K562 (cell line): ENCODE results near the gene XBP1. TPM values are rescaled to one million over a fixed set of nuclear protein-coding genes. Genes with fewer than 3 reads are reported as not detected.

Source experiments
- ATF2 ChIP-seq: sonication (generic); formaldehyde crosslinking; IDR thresholded peaks from 2 replicates; pipeline ENCODE4 v1.8.1; 2022; ENCODE audit warnings: missing genetic modification reagents
- CBX1 ChIP-seq: sonication (generic); IDR thresholded peaks from 2 replicates; pipeline ENCODE4 v1.6.1; 2016; ENCODE audit warnings: antibody characterized with exemption, low read depth, mild to moderate bottlenecking
- CUX1 ChIP-seq: fragments of 200-800 bp; sonication (Bioruptor generic); IDR thresholded peaks from 2 replicates; pipeline ENCODE4 v1.6.1; 2016; ENCODE audit warnings: missing genetic modification characterization, missing compliant biosample characterization
- DMBX1 ChIP-seq: fragments of 250-450 bp; sonication (Bioruptor Pico); IDR thresholded peaks from 2 replicates; pipeline ENCODE4 v1.8.0; 2022; ENCODE audit warnings: inconsistent platforms, mild to moderate bottlenecking, moderate library complexity, borderline replicate concordance
- HDAC1 ChIP-seq, 2 experiments: fragments of 450-650 bp; IDR thresholded peaks; 2 replicates each; pipeline ENCODE4 v1.6.1; 2016 to 2017; ENCODE audit warnings: inconsistent platforms in 1 of 2, mild to moderate bottlenecking in 1 of 2, moderate library complexity in 1 of 2
- JUN ChIP-seq, 2 experiments: sonication (generic) in 1 of 2; formaldehyde crosslinking in 1 of 2; IDR thresholded peaks; 2 replicates each; pipeline versions ENCODE4 v1.6.1 to v1.8.0; 2012 to 2022; ENCODE audit warnings: borderline replicate concordance in 2 of 2, mild to moderate bottlenecking in 2 of 2, improper control_type of control experiment in 1 of 2, low read depth in 1 of 2, low read length in 1 of 2, missing genetic modification reagents in 1 of 2
- JUND ChIP-seq, 2 experiments: IDR thresholded peaks; 2 replicates in 1 of 2; 3 replicates in 1 of 2; pipeline ENCODE4 v1.6.1; 2011; ENCODE audit warnings: borderline replicate concordance in 2 of 2, low read depth in 2 of 2, low read length in 2 of 2, improper control_type of control experiment in 1 of 2, missing biosample characterization in 1 of 2, missing genetic modification characterization in 1 of 2, missing genetic modification reagents in 1 of 2
- KDM5B ChIP-seq: fragments of 200-600 bp; sonication (generic); IDR thresholded peaks from 2 replicates; pipeline ENCODE4 v1.6.1; 2012; ENCODE audit warnings: low read depth, mild to moderate bottlenecking, moderate library complexity, low read length, control low read depth, inconsistent platforms; ENCODE audit not compliant: insufficient replicate concordance
- L3MBTL2 ChIP-seq: fragments of 450-650 bp; IDR thresholded peaks from 2 replicates; pipeline ENCODE4 v1.6.1; 2016; ENCODE audit warnings: mild to moderate bottlenecking, moderate library complexity
- MTA3 ChIP-seq: fragments of 450-650 bp; formaldehyde crosslinking; IDR thresholded peaks from 2 replicates; pipeline ENCODE4 v1.6.1; 2017; ENCODE audit warnings: mild to moderate bottlenecking, borderline replicate concordance
- NELFE ChIP-seq: IDR thresholded peaks from 2 replicates; pipeline ENCODE4 v1.6.1; 2011; ENCODE audit warnings: mild to moderate bottlenecking; ENCODE audit not compliant: insufficient read depth, insufficient read length
- PCBP2 ChIP-seq: fragments of 200-400 bp; formaldehyde crosslinking; IDR thresholded peaks from 2 replicates; pipeline ENCODE4 v1.6.1; 2018; ENCODE audit warnings: low read length, low read depth, mild to moderate bottlenecking, moderate library complexity; ENCODE audit not compliant: poor library complexity, severe bottlenecking
- POLR3A ChIP-seq: IDR thresholded peaks from 2 replicates; pipeline ENCODE4 v1.6.1; 2011; ENCODE audit warnings: borderline replicate concordance, mild to moderate bottlenecking, moderate library complexity; ENCODE audit not compliant: insufficient read length, insufficient read depth; ENCODE audit errors: extremely low read depth
- RBFOX2 ChIP-seq: fragments of 200-400 bp; formaldehyde crosslinking; IDR thresholded peaks from 2 replicates; pipeline ENCODE4 v1.6.1; 2017; ENCODE audit warnings: low read depth, mild to moderate bottlenecking, low read length, moderate library complexity
- VEZF1 ChIP-seq: fragments of 200-800 bp; sonication (Bioruptor generic); IDR thresholded peaks from 2 replicates; pipeline ENCODE4 v1.6.1; 2017; ENCODE audit warnings: missing genetic modification characterization, missing compliant biosample characterization
- ZFP36 ChIP-seq: fragments of 150-350 bp; IDR thresholded peaks from 2 replicates; pipeline ENCODE4 v1.6.1; 2018; ENCODE audit warnings: low read length, low read depth; ENCODE audit not compliant: partially characterized antibody
- ZNF174 ChIP-seq: fragments of 250-450 bp; sonication (Bioruptor Pico); IDR thresholded peaks from 2 replicates; pipeline ENCODE4 v1.4.0; 2020; ENCODE audit warnings: mild to moderate bottlenecking
- polyA plus RNA-seq, 8 experiments: library from polyadenylated mRNA; depleted of rRNA in 4 of 8; stranded (reverse) in 5 of 8; unstranded in 3 of 8; fragments of >200 nt; fragmentation: Nextera tagmentation in 2 of 8; fragmentation: Illumina TruSeq in 1 of 8; extraction: Ambion mirVana in 2 of 8; extraction: Trizol in 1 of 8; gene quantifications; 2 replicates each; pipeline versions ENCODE4 v1.2.1 to v1.2.3, GENCODE V29; 2011 to 2014; ENCODE audit warnings: inconsistent platforms in 1 of 8, missing spikeins in 1 of 8
- total RNA-seq, 7 experiments: library from RNA; depleted of rRNA in 6 of 7; stranded (reverse); fragments of >200 nt in 6 of 7; fragmentation: Illumina TruSeq in 2 of 7; extraction: Trizol in 2 of 7; gene quantifications; 2 replicates each; pipeline versions ENCODE4 v1.2.1 to v1.2.3, GENCODE V29; 2011 to 2021; ENCODE audit warnings: low replicate concordance in 1 of 7

Gene XBP1
- total and polyA plus RNA-seq, 9 of the 15 experiments (the other 6 are each of a cell fraction or from before 2014, with no cell fraction given): 25.0 to 218 (median 94.6) TPM

- TF ChIP-seq ATF2 (no peak), L3MBTL2 (no peak), NELFE (no peak), ZFP36 (no peak), CBX1 (no peak), PCBP2 (no peak), DMBX1 (CRISPR knock-in tag) (no peak), KDM5B (peak; percentile 22), VEZF1 (CRISPR knock-in tag) (no peak), ZNF174 (CRISPR knock-in tag) (no peak), POLR3A (no peak), HDAC1 (IDR thresholded peaks at IDR 0.05) (no peak), CUX1 (CRISPR knock-in tag) (no peak), JUN (IDR thresholded peaks at IDR 0.05; ENCODE audit: borderline replicate concordance, low read depth, low read length) (peak; percentile 33; the same call in 1 of the 2 replicates), JUN (CRISPR knock-in tag; IDR thresholded peaks at IDR 0.05; ENCODE audit: borderline replicate concordance) (no peak), JUND (IDR thresholded peaks at IDR 0.05; ENCODE audit: borderline replicate concordance, low read depth, low read length) (peak; percentile 70), JUND (tag; IDR thresholded peaks at IDR 0.05; ENCODE audit: borderline replicate concordance, low read depth, low read length) (peak; percentile 49; the same call in 1 of the 3 replicates), MTA3 (no peak), RBFOX2 (peak; percentile 41; the same call in 1 of the 2 replicates)
Observed at GRCh38 chr22:28798810-28799605, 1.4 kb downstream of the XBP1 start (continued).
